IPS DF 4.7 (cell line): ENCODE data around the gene STMN1.

Source experiments
- DNase-seq: peaks from one replicate; pipeline ENCODE4 v3.0.0-alpha.2; 2013; ENCODE audit warnings: low spot score; ENCODE audit errors: extremely low read depth

Gene STMN1

DNA sequence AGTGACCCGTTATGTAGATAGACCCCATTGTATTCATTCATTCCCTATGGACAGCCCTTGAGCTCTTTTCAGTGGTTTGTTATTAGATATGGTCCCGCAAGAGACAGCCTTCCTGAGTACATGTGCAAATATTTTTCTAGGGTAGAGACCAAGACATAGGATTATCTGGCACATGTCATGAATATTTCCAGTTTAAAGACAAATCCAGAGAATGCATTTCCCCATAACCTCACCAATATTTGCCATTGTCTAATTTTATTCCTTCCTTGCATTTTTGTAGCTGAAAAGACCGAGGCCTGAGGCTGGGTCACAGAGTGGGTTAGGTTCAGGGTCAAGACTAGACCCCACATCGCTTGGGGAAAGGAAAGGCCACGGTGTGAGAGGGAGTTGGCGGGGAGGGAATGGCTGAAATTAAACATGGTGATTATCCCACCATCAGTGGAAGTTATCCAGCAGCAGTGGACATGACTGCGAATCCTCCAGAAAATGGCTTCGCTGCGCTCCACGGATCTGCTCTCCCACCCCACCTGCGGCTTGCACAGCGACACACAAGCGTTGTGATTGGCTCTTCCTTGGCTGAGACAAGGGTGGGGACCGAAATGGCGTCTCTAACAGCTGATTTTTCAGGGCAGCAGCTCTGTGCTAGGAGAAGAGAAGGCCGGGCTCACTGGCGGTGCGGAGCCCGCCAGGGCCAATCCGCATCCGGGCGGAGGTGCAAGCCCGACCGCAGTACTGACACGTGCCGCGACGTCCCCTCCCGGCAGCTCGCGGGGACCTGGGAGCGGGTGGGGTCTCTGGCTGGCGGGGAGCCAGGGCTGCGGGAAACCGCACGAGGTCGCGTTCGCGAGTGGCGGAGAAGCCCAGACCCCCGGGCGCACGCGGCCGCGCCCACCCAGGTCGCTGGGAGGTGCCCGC, 16.1 kb upstream of the STMN1 start:
- no peak for DNase-seq

DNA sequence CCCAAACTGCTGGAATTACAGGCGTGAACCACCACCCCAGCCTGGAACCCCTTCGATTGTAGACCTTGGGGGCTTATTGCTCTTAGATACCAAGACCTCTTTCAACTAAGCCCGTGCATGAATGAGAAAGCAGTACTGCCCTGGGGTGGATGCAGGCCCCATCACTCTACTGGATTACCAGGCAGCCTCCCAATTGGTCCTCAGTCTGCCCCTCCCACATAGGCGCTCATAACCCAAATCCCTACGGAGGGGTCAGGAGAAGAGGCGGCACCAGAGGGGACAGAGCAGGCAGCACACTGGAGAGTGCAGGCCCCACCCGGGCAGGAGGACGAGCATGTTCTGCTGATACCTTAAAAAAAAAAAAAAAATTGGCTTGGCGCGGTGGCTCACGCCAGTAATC, 12.4 kb upstream of the STMN1 start:
- no peak for DNase-seq

DNA sequence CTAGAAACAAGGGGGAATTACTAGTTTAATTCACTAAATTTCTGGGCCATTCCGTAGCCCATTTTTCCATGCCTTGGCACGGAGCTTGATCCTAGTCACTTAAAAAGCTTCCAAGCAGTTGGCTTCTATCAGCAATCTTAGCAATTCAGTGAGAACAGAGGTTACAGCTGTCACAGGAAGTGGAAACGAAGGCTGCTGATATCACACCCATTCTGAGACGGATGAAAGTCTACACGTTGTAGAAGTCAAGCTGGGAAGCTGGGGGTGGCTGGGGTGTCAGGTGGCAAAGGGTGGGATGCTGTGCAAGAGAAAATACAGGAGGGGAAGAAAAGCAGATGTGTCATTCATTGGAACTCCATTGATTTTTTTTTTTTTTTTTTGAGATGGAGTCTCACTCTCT, 11.8 kb upstream of the STMN1 start:
- DNase-seq, result no peak

DNA sequence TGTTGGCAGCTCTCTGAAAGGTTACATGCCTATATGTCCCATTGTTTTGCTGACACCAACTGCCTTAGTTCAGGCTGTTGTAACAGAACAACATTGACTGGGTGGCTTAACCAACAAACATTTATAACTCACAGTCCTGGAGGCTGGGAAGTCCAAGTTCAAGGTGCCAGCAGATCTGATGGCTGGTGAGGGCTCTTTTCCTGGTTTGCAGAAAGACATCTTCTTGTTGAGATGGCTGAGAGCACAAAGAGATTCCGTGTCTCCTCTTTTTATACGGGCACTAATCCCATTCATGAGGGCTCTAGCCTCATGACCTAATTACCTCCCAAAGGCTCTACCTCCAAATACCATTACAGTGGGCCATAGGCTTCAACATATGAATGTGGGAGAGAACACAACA, 10.2 kb upstream of the STMN1 start:
- no peak for DNase-seq

DNA sequence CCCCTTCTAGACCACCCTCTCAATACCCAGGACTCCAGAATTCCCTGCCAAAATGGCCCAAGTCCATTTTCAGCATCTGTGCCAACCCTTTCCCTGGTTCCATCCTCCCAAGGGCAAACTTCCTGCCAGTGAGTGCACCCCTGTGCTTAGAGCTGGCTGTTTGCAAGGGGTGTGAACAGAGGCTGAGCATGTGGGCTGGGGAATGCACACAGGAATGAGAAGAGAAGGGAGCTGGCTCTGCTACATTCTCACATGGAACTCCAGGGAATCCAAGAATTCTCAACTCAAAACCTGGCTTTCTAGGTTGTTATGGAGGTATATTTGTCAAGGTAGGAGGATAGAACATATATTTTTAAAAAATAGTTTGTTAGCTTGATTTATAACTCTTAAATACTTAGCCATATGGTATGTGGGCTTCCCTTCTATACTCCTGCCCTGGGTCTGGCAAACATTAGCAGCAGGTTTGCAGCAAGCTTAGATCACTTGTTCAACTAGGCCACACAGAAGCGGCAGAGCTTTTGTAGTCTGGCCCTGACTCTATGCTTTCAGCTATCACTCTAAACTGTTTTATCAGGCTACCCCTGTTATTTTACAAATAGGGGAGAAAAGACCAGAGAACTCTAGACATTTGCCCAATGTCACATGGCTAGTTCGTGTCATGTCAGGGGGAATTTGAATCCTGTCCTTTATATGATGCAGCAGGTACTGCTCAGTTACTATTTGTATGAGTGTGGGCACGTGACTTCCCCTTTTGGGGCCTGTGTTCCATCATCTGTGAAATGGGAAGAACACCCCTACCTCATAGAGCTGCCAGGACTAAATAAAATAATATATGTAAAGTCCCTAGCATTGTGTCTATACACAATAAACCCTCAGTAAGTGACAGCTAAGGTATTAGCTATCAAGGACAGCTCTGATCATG, 8.1 kb upstream of the STMN1 start:
- DNase-seq, result no peak

DNA sequence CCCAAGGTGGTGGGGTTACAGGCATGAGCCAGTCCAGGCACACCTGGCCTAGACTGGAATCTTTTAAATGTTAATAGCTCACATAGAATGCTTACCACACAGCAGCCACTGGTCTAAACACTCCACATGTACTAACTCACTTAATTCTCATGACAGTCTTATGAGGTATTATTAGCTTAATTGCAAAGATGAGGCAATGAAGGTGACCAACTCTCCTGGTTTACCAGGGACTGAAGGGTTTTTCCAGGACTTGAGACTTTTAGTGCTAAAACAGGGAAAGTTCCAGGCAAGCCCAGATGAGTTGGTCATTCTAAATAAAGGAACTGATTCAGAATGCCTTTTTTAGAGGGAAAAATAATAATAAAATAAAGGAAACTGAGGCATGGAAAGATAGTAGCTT, 7.0 kb upstream of the STMN1 start:
- DNase-seq, result no peak

DNA sequence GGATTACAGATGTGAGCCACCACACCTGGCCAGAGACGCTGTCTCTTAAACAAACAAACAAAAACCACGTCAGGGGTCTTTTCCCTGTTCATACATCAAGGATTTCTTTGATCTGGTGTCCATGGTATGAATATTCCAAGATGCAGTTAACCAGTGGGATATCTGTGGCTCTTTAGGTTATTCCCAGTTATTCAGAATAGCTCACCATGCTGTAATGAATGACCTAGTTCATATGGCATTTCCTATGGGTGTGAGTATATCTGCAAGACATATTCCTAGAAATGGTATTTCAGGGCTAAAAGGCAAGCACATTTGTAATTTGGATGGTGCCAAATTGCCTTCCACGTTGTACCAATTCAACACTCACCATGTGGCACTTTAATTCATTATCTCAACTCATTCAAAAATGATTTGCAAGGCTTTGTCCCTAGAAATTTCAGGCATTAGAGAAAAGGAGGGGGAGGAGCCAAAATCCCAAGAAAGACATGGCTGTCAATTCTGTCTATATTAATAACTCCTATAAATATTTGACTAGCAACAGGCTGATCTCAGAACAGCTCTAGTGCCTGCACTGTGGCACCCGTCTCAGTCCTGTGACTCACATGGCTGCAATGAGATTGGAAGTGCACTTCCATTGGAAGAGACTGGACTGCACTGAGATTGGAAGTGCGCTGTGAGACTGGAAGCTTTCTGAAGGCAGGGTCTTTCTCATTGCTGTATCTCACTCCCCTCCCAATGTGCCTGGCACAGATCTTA, 6.0 kb upstream of the STMN1 start:
- no peak for DNase-seq

DNA sequence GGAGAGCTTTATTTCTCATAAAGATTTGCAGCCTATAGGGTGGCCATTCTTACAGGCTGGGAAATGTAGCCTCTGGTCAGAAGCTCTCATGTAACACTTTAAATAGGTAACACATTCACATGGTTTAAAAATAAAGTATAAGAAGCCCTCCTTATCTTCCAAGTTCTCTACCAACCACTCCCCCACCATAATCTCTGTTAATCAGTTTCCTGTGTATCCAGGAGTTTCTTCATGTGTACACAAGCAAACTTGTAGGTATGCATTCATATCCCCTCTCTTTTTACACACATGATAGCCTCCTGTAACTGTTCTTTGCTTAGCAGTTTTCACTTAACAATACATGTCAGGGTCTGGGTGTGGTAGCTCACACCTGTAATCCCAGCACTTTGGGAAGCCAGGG, 4.9 kb upstream of the STMN1 start:
- DNase-seq, result no peak

DNA sequence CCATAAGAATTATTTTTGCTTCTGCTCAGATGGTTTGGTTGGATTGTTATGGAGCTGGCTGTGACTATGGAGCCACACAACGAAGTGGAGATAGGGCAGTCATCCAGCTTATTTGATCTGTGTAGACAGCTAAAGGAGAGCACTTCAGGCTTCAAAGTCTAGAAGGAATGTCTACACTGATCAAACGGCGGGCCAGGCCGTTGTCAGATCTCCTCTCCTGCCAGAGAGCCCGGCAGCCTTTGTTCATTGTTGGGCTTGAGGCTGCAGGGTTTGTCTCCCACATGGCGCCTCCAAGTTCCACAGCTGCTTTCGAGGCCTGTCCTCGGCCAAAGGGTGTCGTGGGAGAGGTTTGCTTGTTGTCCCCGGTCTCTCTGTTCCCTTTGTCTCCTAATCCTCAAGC, 2.8 kb upstream of the STMN1 start:
- no peak for DNase-seq

DNA sequence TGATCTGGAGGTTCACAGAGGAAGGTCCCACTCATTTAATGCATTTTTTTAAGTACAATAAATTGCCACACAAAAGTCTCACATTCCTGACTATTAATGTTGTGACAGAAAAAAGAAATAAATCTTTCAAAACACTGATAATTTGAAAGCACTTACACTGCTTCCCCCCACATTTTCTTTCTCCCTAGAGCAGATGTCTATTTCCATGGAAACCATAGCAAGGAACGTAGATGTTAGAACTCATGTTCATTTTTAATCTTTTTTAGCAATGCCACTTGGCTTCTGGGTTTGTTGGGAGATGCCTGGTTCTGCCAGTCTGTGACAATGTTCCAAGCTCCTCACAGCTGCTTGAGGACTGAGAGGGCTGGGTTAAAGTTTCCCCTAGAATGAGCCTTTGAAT, 1.9 kb upstream of the STMN1 start:
- no peak for DNase-seq

DNA sequence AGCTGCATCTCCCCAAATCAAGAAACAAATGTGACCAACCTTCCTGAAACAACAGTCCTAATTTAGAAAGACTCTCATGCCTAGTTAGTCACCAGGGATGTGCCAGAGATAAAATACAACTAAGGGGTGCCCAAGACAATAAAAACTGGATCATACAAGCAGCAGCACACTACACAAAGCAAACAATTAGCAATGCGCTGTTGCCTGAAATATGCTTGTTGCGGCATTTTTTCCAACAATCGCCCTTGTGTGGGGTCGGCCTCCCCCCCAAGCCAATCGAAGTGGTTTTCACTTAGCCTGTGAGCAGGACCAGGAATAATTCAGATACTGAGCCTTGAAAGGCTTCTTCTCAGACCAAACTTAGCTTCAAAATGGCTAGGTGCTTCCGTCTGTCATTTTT, 1.4 kb upstream of the STMN1 start:
- no peak for DNase-seq

DNA sequence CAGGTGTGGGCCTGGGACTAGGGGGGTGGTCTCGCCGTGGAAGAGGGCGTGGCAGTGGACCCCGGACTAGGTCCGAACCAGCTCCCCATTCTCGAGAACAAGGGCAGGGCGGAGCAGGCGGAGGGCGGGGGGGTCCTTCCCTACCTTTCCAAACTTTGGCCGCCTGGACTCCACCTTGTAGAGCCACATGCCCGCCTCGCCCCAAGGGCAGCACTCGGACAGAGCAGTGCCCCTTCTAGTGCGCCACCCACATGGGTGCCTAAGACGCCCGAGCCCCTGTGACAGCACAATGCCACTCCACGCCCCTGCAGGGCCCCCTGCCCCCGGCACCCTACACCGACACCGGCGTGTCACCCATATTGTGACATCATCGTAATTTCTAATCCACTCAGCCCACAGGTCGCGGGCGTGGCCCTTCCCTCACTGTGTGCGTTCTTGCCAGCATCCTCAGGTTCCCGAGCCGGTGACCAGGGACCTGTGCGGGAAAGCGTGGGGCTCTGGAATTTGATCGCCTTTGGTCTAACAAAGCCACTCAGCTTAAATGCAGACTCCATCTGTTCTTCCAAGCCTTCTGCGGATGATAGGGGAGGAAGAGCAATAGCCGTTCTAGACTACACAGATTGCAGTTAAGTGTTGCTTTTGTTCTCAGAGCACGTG, 553 bp upstream of the STMN1 start:
- no peak for DNase-seq

DNA sequence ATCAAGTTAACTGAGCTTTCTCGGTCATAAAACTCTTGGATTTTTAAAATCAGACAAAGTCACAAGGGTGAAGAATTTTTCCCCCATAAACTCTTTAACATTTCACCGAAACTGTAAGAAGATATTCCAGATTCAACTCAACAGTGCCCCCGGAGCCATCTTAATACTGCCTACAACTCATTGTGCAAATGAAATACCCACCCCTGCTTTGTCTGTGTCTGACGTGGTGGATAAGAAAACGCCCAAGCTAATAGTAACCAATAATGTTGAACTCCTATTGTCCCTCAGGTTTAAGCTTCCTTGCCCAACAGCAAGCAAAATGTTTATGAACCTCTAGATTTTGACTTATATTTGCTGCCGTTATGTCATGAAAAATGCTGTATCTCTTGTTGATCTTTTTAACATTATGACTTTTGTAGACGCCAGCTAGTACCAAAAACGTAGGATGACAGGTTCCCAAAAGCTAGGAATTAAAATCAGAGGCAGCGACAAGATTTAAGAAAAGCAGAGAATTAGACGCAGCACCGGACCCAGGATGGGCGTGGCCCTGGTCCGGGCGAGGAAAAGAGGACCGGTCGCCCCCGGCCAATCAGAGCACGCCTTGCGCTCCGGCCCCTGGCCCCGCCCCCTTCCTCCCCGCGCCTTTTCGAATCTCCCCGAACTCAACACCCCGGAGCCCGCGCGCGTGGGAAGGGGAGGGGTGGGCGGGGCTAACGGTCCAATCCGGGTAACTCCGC, 1.1 kb downstream of the STMN1 start:
- DNase-seq, result no peak

DNA sequence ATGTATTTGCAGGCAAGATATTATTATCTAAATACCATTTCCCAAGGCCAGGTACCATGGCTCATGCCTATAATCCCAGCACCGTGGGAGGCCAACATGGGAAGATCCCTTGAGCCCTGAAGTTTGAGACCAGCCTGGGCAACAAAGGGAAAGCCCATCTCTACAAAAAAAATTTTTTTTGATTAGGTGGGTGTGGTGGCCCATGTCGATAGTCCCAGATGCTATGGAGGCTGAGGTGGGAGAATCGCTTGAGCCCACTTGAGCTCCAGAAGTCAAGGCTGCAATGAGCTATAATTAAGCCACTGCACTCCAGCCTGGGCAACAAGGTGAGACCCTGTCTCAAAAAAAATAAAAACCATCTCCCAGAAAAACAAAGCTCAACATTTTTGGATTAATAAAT, 2.2 kb downstream of the STMN1 start:
- no peak for DNase-seq

DNA sequence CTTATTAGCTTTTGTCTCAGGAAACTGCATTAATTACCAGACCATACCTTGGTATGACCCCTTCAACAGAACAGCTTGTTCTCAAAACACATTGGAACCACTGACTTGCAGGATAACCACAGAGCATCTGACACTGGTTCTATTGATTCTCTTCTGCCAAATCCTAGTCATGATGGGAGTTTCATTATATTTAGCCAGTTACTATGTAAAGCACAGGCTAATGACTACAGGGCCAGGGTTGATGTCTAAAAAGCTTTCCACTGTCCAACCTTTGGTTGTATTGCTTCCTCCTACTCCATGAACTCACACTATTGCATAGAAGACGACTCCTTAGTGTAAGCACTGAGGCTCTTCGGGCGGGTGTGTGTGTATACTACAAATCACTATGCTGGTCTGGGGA, 3.8 kb downstream of the STMN1 start:
- no peak for DNase-seq

DNA sequence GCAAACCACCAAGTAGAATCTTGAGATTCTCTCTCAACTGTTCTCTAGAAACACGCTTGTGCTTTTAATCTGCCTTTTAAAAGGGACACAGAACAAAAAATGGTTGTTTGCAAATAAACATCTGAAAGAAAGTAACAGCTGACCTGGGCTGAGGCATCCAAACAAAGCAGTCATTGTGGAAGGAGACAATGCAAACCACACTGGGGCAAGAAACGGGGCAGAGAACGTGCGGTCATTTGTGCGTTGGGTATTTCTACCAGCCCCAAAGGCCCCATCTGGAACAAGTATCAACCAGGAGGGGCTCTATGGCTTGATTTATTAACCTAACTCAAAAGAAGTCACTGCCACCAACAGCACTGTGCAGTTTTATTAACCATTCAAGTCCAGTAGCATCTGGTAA, 6.0 kb downstream of the STMN1 start:
- no peak for DNase-seq

DNA sequence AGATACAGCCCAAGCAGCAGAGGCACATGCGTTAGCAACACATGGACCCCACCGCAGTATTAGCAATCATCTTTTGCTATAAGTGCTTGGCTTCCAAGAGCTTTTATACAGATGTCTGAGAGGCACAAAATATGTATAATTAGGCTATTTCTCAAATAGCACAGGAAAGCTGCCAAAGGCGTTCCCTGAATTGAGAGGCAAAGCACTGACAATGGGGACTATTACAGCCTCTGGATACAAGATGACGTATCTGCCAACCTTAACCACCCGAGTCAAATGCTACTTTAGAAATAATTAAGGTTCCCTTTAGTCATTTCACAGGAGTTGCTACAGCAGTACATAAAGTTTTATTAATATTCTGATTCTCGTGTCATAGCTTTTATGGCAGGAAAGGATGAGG, 6.4 kb downstream of the STMN1 start:
- DNase-seq, result no peak

DNA sequence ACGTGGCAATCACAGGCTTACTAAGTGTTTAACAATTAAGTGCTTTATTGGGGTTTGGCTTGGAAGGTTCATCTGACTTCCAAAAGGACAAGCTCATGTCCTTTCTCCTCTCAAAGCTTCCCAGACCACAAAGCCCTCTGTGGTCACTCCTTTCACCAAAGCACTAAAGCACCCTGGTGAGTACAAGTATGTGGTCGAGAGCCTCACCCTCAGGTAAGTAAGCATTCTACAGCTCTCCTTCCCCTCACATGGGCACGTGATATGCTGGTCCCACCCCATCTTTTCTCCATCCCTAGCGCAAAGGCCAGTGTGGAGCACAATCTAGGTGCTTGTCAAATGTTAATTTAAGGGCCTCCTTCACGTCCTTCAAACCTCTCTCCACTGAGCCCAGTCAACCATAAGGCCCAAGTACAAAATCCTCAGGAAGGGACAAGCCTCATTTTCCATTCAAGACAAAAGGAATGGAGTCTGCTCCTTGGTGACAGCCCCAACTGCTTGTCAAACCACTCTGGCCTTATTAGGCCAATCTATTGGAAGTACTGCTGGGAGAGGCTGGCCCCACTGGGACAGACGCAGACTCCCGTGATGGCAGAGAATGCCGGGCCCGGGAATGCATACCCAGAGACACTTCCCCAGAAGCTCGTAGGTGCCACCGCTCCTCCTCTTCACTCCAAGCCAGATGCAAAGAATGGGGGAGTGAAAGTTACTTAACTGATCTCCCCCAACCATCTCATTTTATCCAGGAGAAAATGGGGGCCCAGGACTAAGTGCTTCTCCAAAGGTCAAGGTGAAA, 7.8 kb downstream of the STMN1 start:
- no peak for DNase-seq

DNA sequence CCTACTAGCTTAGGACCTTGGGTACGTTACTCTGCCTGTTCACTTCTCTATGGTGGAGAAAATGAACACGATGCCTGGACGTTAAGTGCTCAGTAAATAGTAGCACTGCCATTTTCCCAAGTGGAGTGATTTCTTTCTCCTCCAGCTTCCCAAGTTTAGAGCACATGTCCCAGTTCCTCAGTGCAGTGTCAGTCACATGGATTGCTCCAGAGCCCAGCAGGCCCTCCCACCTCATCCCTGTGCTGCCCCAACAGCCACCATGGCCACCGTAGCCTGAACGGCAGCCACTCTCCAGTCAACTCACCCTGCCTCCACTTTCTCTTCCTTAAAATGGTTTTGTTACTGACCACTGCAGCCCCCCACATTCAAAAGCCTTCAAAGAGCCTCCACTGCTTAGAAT, 8.5 kb downstream of the STMN1 start:
- no peak for DNase-seq

DNA sequence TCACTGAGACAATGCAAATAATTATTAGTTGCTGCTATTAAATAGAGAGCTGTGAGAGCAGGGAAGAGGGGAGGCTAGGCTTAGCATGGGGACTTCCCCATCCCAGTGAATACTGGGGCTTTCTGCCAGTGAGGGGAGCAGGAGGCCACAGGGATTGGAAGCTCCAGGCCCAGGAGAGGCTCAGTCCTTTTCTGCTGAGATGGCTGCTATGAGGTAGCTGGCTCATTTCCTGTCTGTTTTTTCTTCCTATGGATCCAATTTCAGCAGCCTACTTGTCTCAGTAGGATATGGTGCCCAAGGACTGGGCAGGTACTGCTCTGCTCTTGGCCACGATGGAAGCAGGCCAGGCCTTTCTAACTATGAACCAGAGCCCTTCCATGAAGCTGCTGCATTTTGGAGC, 10.0 kb downstream of the STMN1 start:
- DNase-seq, result no peak
